Calu3 (cell line): ENCODE data around the gene SUCLG1. TPM values are rescaled to one million over a fixed set of nuclear protein-coding genes. Genes with fewer than 3 reads are reported as not detected.

ENCODE experiments used
- BruUV-seq: library from RNA; stranded (reverse); fragments of 400-500 nt; replicated peaks from 2 replicates; lab custom pipeline; 2021; lab: Mats Ljungman, UMichigan
- CTCF ChIA-PET: fragments of 300-600 bp; sonication (Branson Sonifier 250); formaldehyde crosslinking; loops from one replicate; lab custom pipeline; 2022; ENCODE audit warnings: antibody characterized with exemption; lab: Charles Lee
- DNase-seq: peaks from one replicate; pipeline ENCODE4 v3.0.0; 2022
- H3K27ac Mint-ChIP-seq: one replicate; pipeline ENCODE4 v1.8.0; 2022; ENCODE audit warnings: mixed read lengths; ENCODE audit not compliant: unreplicated experiment
- H3K27me3 Mint-ChIP-seq: one replicate; pipeline ENCODE4 v1.8.0; 2022; ENCODE audit warnings: mixed read lengths; ENCODE audit not compliant: unreplicated experiment
- H3K36me3 Mint-ChIP-seq: one replicate; pipeline ENCODE4 v1.8.0; 2022; ENCODE audit warnings: mild to moderate bottlenecking, moderate library complexity, mixed read lengths; ENCODE audit not compliant: insufficient read depth, unreplicated experiment
- H3K4me1 Mint-ChIP-seq: one replicate; pipeline ENCODE4 v1.8.0; 2022; ENCODE audit warnings: mild to moderate bottlenecking, low read depth, mixed read lengths; ENCODE audit not compliant: unreplicated experiment
- H3K4me3 Mint-ChIP-seq: one replicate; pipeline ENCODE4 v1.8.0; 2022; ENCODE audit warnings: mild to moderate bottlenecking, low read depth, moderate library complexity, mixed read lengths; ENCODE audit not compliant: unreplicated experiment
- H3K9me3 Mint-ChIP-seq: one replicate; pipeline ENCODE4 v1.8.0; 2022; ENCODE audit warnings: low read depth, mixed read lengths; ENCODE audit not compliant: unreplicated experiment
- CTCF ChIP-seq: fragments of 200-600 bp; IDR thresholded peaks from one replicate; pipeline ENCODE4 v1.8.0; 2022; ENCODE audit warnings: antibody characterized with exemption; ENCODE audit not compliant: unreplicated experiment
- intact Hi-C: fragments of 100-400 bp; cut with micrococcal nuclease; formaldehyde crosslinking; loops from one replicate; pipeline ENCODE4 v1.10.0; 2022; ENCODE audit not compliant: unreplicated experiment
- total RNA-seq: library from RNA; stranded (reverse); gene quantifications from 2 replicates; pipeline ENCODE4 v1.2.3, GENCODE V29; 2022

SUCLG1 gene
- total RNA-seq, 1 experiment from 2014 or later = 78.9 TPM

GRCh38 chr2:84388921-84389490, 70.1 kb downstream of the SUCLG1 start:
- Mint-ChIP-seq H3K27me3 (peaks cover 25% of the 10 kb centered on the region), H3K4me1 (no peaks in the 10 kb centered on the region), H3K27ac (no peak overlapping the region), H3K9me3 (peaks cover 7% of the 10 kb centered on the region), H3K36me3 (no peaks in the 10 kb centered on the region), H3K4me3 (no peak overlapping the region)
- intact Hi-C loops = no loop called here
- no peak for DNase-seq
- CTCF ChIA-PET = no interaction called here
- TF ChIP-seq CTCF = no peak
- no TSS peak for BruUV-seq

- no TSS peak for BruUV-seq
- CTCF ChIA-PET = no interaction called here
- Mint-ChIP-seq H3K36me3 (no peaks in the 10 kb centered on the region), H3K9me3 (peaks cover 7% of the 10 kb centered on the region), H3K27me3 (peaks cover 31% of the 10 kb centered on the region), H3K4me1 (no peaks in the 10 kb centered on the region), H3K4me3 (no peak overlapping the region), H3K27ac (no peak overlapping the region)
- no peak for TF ChIP-seq CTCF
- DNase-seq = no peak
- intact Hi-C loops = no loop called here
Measured at GRCh38 chr2:84388133-84388532, 70.9 kb downstream of the SUCLG1 start.

- peaks cover 2% of the 10 kb centered on the region for H3K9me3 Mint-ChIP-seq
- CTCF ChIA-PET = no interaction called here
- TF ChIP-seq CTCF = no peak
- H3K4me3 Mint-ChIP-seq = no peak overlapping the region
- H3K36me3 Mint-ChIP-seq = no peaks in the 10 kb centered on the region
- DNase-seq = no peak
- no TSS peak for BruUV-seq
- intact Hi-C loops = no loop called here
- H3K27me3 Mint-ChIP-seq = peaks cover 33% of the 10 kb centered on the region
- no peak overlapping the region for H3K27ac Mint-ChIP-seq
- H3K4me1 Mint-ChIP-seq = no peaks in the 10 kb centered on the region
Measured at GRCh38 chr2:84386336-84387040, 72.6 kb downstream of the SUCLG1 start.

GRCh38 chr2:84383271-84383670, 75.8 kb downstream of the SUCLG1 start:
- peaks cover 33% of the 10 kb centered on the region for H3K27me3 Mint-ChIP-seq
- no peak overlapping the region for H3K4me3 Mint-ChIP-seq
- intact Hi-C loops = no loop called here
- H3K9me3 Mint-ChIP-seq = peaks cover 2% of the 10 kb centered on the region
- TF ChIP-seq CTCF = no peak
- no peak overlapping the region for H3K27ac Mint-ChIP-seq
- no peaks in the 10 kb centered on the region for H3K4me1 Mint-ChIP-seq
- CTCF ChIA-PET = interaction anchor here (1.2 kb wide), 1 partner anchor 8 kb away, joined by 3 read pairs; no protein-coding TSS in a partner anchor
- DNase-seq = no peak
- BruUV-seq = no TSS peak
- H3K36me3 Mint-ChIP-seq = no peaks in the 10 kb centered on the region
